ENCODE data around the gene FAM174B. TPM values are rescaled to one million over a fixed set of nuclear protein-coding genes. Genes with fewer than 3 reads are reported as not detected.

FAM174B gene
- total and polyA plus RNA-seq, 2 experiments from 2014 or later = 17.8 to 34.9 TPM

GRCh38 chr15:92646216-92646615 lies 9.4 kb downstream of the FAM174B start:
- H3K4me2 ChIP-seq = no peak overlapping the region
- no peaks in the 10 kb centered on the region for H4K20me1 ChIP-seq (ENCODE audit: insufficient read depth, poor library complexity, severe bottlenecking)
- H3K27me3 ChIP-seq = no peaks in the 10 kb centered on the region
- no peak for TF ChIP-seq EZH2 (IDR thresholded peaks at IDR 0.05; ENCODE audit: borderline replicate concordance)
- TF ChIP-seq EZH2phosphoT487 (IDR thresholded peaks at IDR 0.05; ENCODE audit: low read depth, severe bottlenecking, unreplicated experiment) = no peak
- TF ChIP-seq CTCF (IDR thresholded peaks at IDR 0.05; ENCODE audit: poor library complexity) = no peak
- peak overlapping the region; percentile 36 for H3K27ac ChIP-seq
- WGBS (ENCODE audit: low lambda C conversion rate, missing lambda C conversion rate) = 89% methylated on average over 2 of the region's 2 CpGs
- H3K9me3 ChIP-seq (ENCODE audit: low read depth) = no peaks in the 10 kb centered on the region
- peaks cover 30% of the 10 kb centered on the region for H3K4me1 ChIP-seq (ENCODE audit: insufficient read depth)
- no peak overlapping the region for H3K4me3 ChIP-seq
- no peaks in the 10 kb centered on the region for H3K36me3 ChIP-seq (replicated peaks; ENCODE audit: insufficient read depth, low read depth)
- H3K9me2 ChIP-seq (replicated peaks; ENCODE audit: insufficient read depth) = no peaks in the 10 kb centered on the region
- H2AFZ ChIP-seq = no peak overlapping the region
- DNase-seq (ENCODE audit: low spot score) = no peak
- peaks cover 81% of the 10 kb centered on the region for H3K79me2 ChIP-seq

GRCh38 chr15:92645731-92646130 lies 9.8 kb downstream of the FAM174B start:
- Histone ChIP-seq H3K36me3 (replicated peaks; ENCODE audit: insufficient read depth, low read depth) (no peaks in the 10 kb centered on the region), H3K9me2 (replicated peaks; ENCODE audit: insufficient read depth) (no peaks in the 10 kb centered on the region), H3K27me3 (no peaks in the 10 kb centered on the region), H3K79me2 (peaks cover 81% of the 10 kb centered on the region), H3K4me2 (peak overlapping the region; percentile 14), H2AFZ (no peak overlapping the region), H3K27ac (peak overlapping the region; percentile 36), H3K4me1 (ENCODE audit: insufficient read depth) (peaks cover 30% of the 10 kb centered on the region), H3K4me3 (no peak overlapping the region), H3K9me3 (ENCODE audit: low read depth) (no peaks in the 10 kb centered on the region), H4K20me1 (ENCODE audit: insufficient read depth, poor library complexity, severe bottlenecking) (no peaks in the 10 kb centered on the region)
- no peak for TF ChIP-seq CTCF (IDR thresholded peaks at IDR 0.05; ENCODE audit: poor library complexity)
- 42% methylated on average over 2 of the region's 2 CpGs for WGBS (ENCODE audit: low lambda C conversion rate, missing lambda C conversion rate)
- DNase-seq (ENCODE audit: low spot score) = no peak

GRCh38 chr15:92645051-92645631 lies 10.4 kb downstream of the FAM174B start:
- H3K27me3 ChIP-seq = no peaks in the 10 kb centered on the region
- H4K20me1 ChIP-seq (ENCODE audit: insufficient read depth, poor library complexity, severe bottlenecking) = no peaks in the 10 kb centered on the region
- no peaks in the 10 kb centered on the region for H3K9me2 ChIP-seq (replicated peaks; ENCODE audit: insufficient read depth)
- H3K79me2 ChIP-seq = peaks cover 80% of the 10 kb centered on the region
- H3K4me3 ChIP-seq = no peak overlapping the region
- no peak for DNase-seq (ENCODE audit: low spot score)
- peak overlapping the region; percentile 36 for H3K27ac ChIP-seq
- H3K4me2 ChIP-seq = peak overlapping the region; percentile 14
- 66% methylated on average over 6 of the region's 6 CpGs for WGBS (ENCODE audit: low lambda C conversion rate, missing lambda C conversion rate)
- TF ChIP-seq EZH2phosphoT487 (IDR thresholded peaks at IDR 0.05; ENCODE audit: low read depth, severe bottlenecking, unreplicated experiment) = no peak
- no peak for TF ChIP-seq EZH2 (IDR thresholded peaks at IDR 0.05; ENCODE audit: borderline replicate concordance)
- TF ChIP-seq CTCF (IDR thresholded peaks at IDR 0.05; ENCODE audit: poor library complexity) = no peak
- H3K36me3 ChIP-seq (replicated peaks; ENCODE audit: insufficient read depth, low read depth) = no peaks in the 10 kb centered on the region
- no peak overlapping the region for H2AFZ ChIP-seq
- H3K9me3 ChIP-seq (ENCODE audit: low read depth) = no peaks in the 10 kb centered on the region
- H3K4me1 ChIP-seq (ENCODE audit: insufficient read depth) = peaks cover 30% of the 10 kb centered on the region
